HepG2 (cell line): ENCODE results near the gene TUT4. TPM values are rescaled to one million over a fixed set of nuclear protein-coding genes. Genes with fewer than 3 reads are reported as not detected.

Source experiments
- FOXP1 ChIP-seq, 2 experiments: fragments of 450-650 bp in 1 of 2; IDR thresholded peaks; 2 replicates each; pipeline ENCODE4 v1.6.1; 2017 to 2018; ENCODE audit warnings: antibody characterized with exemption in 1 of 2
- HDAC6 ChIP-seq: fragments of 200-600 bp; sonication (generic); IDR thresholded peaks from 2 replicates; pipeline ENCODE4 v1.7.0; 2017; ENCODE audit warnings: mild to moderate bottlenecking, antibody characterized with exemption, low read length, low read depth
- HNF4G ChIP-seq, 2 experiments: sonication (generic) in 1 of 2; formaldehyde crosslinking in 1 of 2; IDR thresholded peaks; 2 replicates each; pipeline versions ENCODE4 v1.4.0 to v1.6.1; 2011 to 2020; ENCODE audit warnings: borderline replicate concordance in 2 of 2, low read depth in 2 of 2, mild to moderate bottlenecking in 2 of 2, low read length in 1 of 2, missing genetic modification reagents in 1 of 2, moderate library complexity in 1 of 2
- KLF11 ChIP-seq: IDR thresholded peaks from 2 replicates; pipeline ENCODE4 v1.6.1; 2016; ENCODE audit warnings: missing compliant biosample characterization
- KLF15 ChIP-seq: sonication (generic); formaldehyde crosslinking; IDR thresholded peaks from 2 replicates; pipeline ENCODE4 v1.8.1; 2023; ENCODE audit warnings: borderline replicate concordance, mild to moderate bottlenecking, inconsistent platforms, missing genetic modification reagents, mixed read lengths
- KLF6 ChIP-seq: IDR thresholded peaks from 2 replicates; pipeline ENCODE4 v1.8.0; 2016; ENCODE audit warnings: missing biosample characterization, missing genetic modification reagents
- MBNL3 ChIP-seq: fragments of 250-450 bp; sonication (Bioruptor Pico); conservative IDR thresholded peaks from 2 replicates; pipeline ENCODE4 v1.8.0; 2022; ENCODE audit warnings: mild to moderate bottlenecking, inconsistent platforms
- MED1 ChIP-seq: sonication (generic); formaldehyde crosslinking; IDR thresholded peaks from 2 replicates; pipeline ENCODE4 v1.4.0; 2020; ENCODE audit warnings: missing genetic modification reagents
- NR2C2 ChIP-seq: sonication (generic); formaldehyde crosslinking; IDR thresholded peaks from 2 replicates; pipeline ENCODE4 v1.4.0; 2020; ENCODE audit warnings: missing genetic modification reagents, mild to moderate bottlenecking, moderate library complexity, borderline replicate concordance
- POGZ ChIP-seq: sonication (generic); formaldehyde crosslinking; IDR thresholded peaks from 2 replicates; pipeline ENCODE4 v1.4.0; 2020; ENCODE audit warnings: mild to moderate bottlenecking, missing genetic modification reagents
- PPARG ChIP-seq: conservative IDR thresholded peaks from 2 replicates; pipeline ENCODE4 v1.6.1; 2016; ENCODE audit warnings: missing biosample characterization, missing genetic modification reagents
- REXO4 ChIP-seq: sonication (generic); formaldehyde crosslinking; IDR thresholded peaks from 2 replicates; pipeline ENCODE4 v1.8.0; 2022; ENCODE audit warnings: missing genetic modification reagents, mild to moderate bottlenecking, borderline replicate concordance
- ZFP41 ChIP-seq: sonication (generic); formaldehyde crosslinking; IDR thresholded peaks from 2 replicates; pipeline ENCODE4 v1.4.0; 2020; ENCODE audit warnings: mild to moderate bottlenecking, missing genetic modification reagents, borderline replicate concordance
- ZNF468 ChIP-seq: sonication (generic); formaldehyde crosslinking; IDR thresholded peaks from 2 replicates; pipeline ENCODE4 v1.8.0; 2022; ENCODE audit warnings: mild to moderate bottlenecking, moderate library complexity, missing genetic modification reagents
- ZNF549 ChIP-seq: sonication (generic); formaldehyde crosslinking; IDR thresholded peaks from 2 replicates; pipeline ENCODE4 v1.5.0; 2020; ENCODE audit warnings: missing genetic modification reagents
- ZNF589 ChIP-seq: sonication (generic); formaldehyde crosslinking; conservative IDR thresholded peaks from 2 replicates; pipeline ENCODE4 v1.8.0; 2022; ENCODE audit warnings: mild to moderate bottlenecking, moderate library complexity, missing genetic modification reagents
- ZNF709 ChIP-seq: sonication (generic); formaldehyde crosslinking; IDR thresholded peaks from 2 replicates; pipeline ENCODE4 v1.5.0; 2020; ENCODE audit warnings: mild to moderate bottlenecking, missing genetic modification reagents
- ZNF761 ChIP-seq: sonication (generic); formaldehyde crosslinking; conservative IDR thresholded peaks from 2 replicates; pipeline ENCODE4 v1.4.0; 2020; ENCODE audit warnings: mild to moderate bottlenecking, missing genetic modification reagents
- polyA plus RNA-seq, 8 experiments: library from polyadenylated mRNA; depleted of rRNA in 3 of 8; stranded (reverse) in 7 of 8; unstranded in 1 of 8; fragments of >200 nt; fragmentation: Illumina TruSeq in 4 of 8; extraction: Trizol in 4 of 8; gene quantifications; 2 replicates each; pipeline versions ENCODE4 v1.2.1 to v1.2.3, GENCODE V29; 2011 to 2016; ENCODE audit warnings: low read depth in 4 of 8, missing spikeins in 1 of 8, mixed read lengths in 1 of 8; ENCODE audit not compliant: insufficient read depth in 1 of 8
- total RNA-seq, 5 experiments: library from RNA; depleted of rRNA; stranded (reverse); fragments of >200 nt; fragmentation: Illumina TruSeq; extraction: Trizol; gene quantifications; 2 replicates each; pipeline ENCODE4 v1.2.3, GENCODE V29; 2016; ENCODE audit warnings: low read depth in 1 of 5
- TF ChIP-seq, protein P1 (sequence below): sonication (generic); formaldehyde crosslinking; IDR thresholded peaks from 2 replicates; pipeline ENCODE4 v1.5.0; 2020; ENCODE audit warnings: mild to moderate bottlenecking, missing genetic modification reagents
- TF ChIP-seq, protein P2 (sequence below): sonication (generic); formaldehyde crosslinking; IDR thresholded peaks from 2 replicates; pipeline ENCODE4 v1.4.0; 2020; ENCODE audit warnings: missing genetic modification reagents, borderline replicate concordance
- TF ChIP-seq, protein P3 (sequence below): sonication (generic); formaldehyde crosslinking; IDR thresholded peaks from 2 replicates; pipeline ENCODE4 v1.5.1; 2020; ENCODE audit warnings: missing genetic modification reagents, mild to moderate bottlenecking, borderline replicate concordance
- TF ChIP-seq, protein P4 (sequence below): sonication (generic); formaldehyde crosslinking; IDR thresholded peaks from 2 replicates; pipeline ENCODE4 v1.4.0; 2020; ENCODE audit warnings: missing genetic modification reagents

TUT4 gene
- total and polyA plus RNA-seq, 2 of the 13 experiments (the other 11 are each of a cell fraction or from before 2014, with no cell fraction given): 44.7 to 53.5 TPM

DNA sequence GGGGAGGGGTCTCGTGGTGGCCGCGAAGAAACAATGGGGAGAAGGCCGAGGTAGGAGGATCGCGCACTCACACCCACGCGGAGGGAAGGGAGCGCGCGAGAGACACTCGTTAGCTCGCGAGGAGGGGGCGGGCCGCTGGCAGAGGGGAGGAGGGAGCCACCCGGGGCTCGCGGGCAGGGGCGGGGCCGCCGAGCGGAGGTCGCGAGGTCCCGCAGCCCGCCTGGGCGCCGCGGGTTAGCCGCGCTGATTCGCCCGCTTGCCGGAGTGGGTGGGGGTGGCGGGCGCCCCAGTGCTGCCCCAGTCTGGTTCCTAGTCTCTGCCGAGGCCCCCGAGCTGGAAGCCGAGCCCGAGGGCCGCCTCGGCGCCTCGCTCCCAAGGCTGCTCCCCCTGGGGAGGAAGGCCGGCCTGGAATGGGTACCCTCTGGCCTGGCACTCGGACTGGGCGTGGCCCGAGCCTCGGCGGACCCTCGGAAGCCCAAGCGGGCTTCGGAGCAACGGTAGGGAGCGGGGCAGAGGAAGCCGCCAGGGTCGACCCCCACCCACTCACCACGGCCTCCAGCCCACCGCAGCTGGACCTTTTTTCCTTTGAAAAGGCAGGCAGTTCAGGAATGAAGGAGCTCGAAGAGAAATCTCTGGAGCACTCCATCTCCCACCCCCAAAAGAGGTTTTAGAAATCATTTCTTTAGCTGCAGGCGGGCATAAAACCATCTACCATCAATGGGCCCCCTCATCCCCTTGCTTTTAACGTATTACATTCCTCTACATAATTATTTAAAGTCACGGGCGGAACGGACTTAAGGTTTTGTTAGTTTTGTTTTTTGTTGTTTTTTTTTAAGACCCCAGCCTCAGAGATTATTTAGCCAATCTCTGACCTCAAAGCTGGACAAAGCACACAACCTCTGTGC, 722 bp upstream of the TUT4 start (continued):
- TF ChIP-seq KLF15 (CRISPR knock-in tag): no peak
- TF ChIP-seq PPARG (CRISPR knock-in tag): no peak
- TF ChIP-seq HNF4G (IDR thresholded peaks at IDR 0.05; ENCODE audit: borderline replicate concordance, low read depth, low read length): no peak
- TF ChIP-seq HNF4G (CRISPR knock-in tag; IDR thresholded peaks at IDR 0.05; ENCODE audit: borderline replicate concordance, low read depth): 0 out of 2 replicates have a peak, but pooled peaks have one; percentile 55
- no peak for TF ChIP-seq MBNL3
- TF ChIP-seq FOXP1 (IDR thresholded peaks at IDR 0.05): no peak
- TF ChIP-seq FOXP1 (CRISPR knock-in tag; IDR thresholded peaks at IDR 0.05): no peak
- no peak for TF ChIP-seq REXO4 (CRISPR knock-in tag)
- no peak for TF ChIP-seq ZNF709 (CRISPR knock-in tag)
- peak; percentile 75; the same call in 1 of the 2 replicates for TF ChIP-seq ZNF761
- TF ChIP-seq, protein P1, sequence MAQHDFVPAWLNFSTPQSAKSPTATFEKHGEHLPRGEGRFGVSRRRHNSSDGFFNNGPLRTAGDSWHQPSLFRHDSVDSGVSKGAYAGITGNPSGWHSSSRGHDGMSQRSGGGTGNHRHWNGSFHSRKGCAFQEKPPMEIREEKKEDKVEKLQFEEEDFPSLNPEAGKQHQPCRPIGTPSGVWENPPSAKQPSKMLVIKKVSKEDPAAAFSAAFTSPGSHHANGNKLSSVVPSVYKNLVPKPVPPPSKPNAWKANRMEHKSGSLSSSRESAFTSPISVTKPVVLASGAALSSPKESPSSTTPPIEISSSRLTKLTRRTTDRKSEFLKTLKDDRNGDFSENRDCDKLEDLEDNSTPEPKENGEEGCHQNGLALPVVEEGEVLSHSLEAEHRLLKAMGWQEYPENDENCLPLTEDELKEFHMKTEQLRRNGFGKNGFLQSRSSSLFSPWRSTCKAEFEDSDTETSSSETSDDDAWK (CRISPR knock-in tag): no peak
- no peak for TF ChIP-seq ZNF468 (CRISPR knock-in tag)
- TF ChIP-seq NR2C2 (CRISPR knock-in tag): no peak; the same call in 1 of the 2 replicates
- TF ChIP-seq, protein P2, sequence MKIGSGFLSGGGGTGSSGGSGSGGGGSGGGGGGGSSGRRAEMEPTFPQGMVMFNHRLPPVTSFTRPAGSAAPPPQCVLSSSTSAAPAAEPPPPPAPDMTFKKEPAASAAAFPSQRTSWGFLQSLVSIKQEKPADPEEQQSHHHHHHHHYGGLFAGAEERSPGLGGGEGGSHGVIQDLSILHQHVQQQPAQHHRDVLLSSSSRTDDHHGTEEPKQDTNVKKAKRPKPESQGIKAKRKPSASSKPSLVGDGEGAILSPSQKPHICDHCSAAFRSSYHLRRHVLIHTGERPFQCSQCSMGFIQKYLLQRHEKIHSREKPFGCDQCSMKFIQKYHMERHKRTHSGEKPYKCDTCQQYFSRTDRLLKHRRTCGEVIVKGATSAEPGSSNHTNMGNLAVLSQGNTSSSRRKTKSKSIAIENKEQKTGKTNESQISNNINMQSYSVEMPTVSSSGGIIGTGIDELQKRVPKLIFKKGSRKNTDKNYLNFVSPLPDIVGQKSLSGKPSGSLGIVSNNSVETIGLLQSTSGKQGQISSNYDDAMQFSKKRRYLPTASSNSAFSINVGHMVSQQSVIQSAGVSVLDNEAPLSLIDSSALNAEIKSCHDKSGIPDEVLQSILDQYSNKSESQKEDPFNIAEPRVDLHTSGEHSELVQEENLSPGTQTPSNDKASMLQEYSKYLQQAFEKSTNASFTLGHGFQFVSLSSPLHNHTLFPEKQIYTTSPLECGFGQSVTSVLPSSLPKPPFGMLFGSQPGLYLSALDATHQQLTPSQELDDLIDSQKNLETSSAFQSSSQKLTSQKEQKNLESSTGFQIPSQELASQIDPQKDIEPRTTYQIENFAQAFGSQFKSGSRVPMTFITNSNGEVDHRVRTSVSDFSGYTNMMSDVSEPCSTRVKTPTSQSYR (CRISPR knock-in tag): peak; percentile 77; the same call in 1 of the 2 replicates
- 0 out of 2 replicates have a peak, but pooled peaks have one; percentile 57 for TF ChIP-seq KLF11 (CRISPR knock-in tag)
- no peak for TF ChIP-seq ZNF589 (CRISPR knock-in tag)
- TF ChIP-seq, protein P3, sequence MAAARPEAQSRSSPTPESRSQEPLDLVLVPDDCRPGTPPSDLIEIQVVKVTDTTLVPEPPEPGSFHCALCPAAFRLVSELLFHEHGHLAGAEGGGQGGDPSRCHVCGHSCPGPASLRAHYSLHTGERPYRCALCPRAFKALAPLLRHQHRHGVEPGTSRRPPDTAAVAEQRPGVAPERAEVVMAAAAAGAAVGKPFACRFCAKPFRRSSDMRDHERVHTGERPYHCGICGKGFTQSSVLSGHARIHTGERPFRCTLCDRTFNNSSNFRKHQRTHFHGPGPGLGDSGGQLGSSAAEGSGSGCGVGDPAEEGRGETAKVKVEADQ (CRISPR knock-in tag): no peak
- no peak; the same call in 1 of the 2 replicates for TF ChIP-seq MED1 (CRISPR knock-in tag)
- TF ChIP-seq, protein P4, sequence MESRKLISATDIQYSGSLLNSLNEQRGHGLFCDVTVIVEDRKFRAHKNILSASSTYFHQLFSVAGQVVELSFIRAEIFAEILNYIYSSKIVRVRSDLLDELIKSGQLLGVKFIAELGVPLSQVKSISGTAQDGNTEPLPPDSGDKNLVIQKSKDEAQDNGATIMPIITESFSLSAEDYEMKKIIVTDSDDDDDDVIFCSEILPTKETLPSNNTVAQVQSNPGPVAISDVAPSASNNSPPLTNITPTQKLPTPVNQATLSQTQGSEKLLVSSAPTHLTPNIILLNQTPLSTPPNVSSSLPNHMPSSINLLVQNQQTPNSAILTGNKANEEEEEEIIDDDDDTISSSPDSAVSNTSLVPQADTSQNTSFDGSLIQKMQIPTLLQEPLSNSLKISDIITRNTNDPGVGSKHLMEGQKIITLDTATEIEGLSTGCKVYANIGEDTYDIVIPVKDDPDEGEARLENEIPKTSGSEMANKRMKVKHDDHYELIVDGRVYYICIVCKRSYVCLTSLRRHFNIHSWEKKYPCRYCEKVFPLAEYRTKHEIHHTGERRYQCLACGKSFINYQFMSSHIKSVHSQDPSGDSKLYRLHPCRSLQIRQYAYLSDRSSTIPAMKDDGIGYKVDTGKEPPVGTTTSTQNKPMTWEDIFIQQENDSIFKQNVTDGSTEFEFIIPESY (CRISPR knock-in tag): no peak
- no peak for TF ChIP-seq HDAC6
- no peak for TF ChIP-seq POGZ (CRISPR knock-in tag)
- no peak for TF ChIP-seq ZFP41
- TF ChIP-seq ZNF549 (CRISPR knock-in tag): no peak
- TF ChIP-seq KLF6: peak; percentile 92
